AML-193 (cell line): ENCODE results near the gene KRT14.
"Not testable (repeated sequence)": the region's sequence is repeated elsewhere in the genome, so short reads cannot be mapped to it uniquely, and the experiment has no call there.

ENCODE experiments used
- DNase-seq, 2 experiments: peaks; one replicate each; lab custom pipeline; 2025; lab: John Stamatoyannopoulos, UW

The KRT14 gene

DNA sequence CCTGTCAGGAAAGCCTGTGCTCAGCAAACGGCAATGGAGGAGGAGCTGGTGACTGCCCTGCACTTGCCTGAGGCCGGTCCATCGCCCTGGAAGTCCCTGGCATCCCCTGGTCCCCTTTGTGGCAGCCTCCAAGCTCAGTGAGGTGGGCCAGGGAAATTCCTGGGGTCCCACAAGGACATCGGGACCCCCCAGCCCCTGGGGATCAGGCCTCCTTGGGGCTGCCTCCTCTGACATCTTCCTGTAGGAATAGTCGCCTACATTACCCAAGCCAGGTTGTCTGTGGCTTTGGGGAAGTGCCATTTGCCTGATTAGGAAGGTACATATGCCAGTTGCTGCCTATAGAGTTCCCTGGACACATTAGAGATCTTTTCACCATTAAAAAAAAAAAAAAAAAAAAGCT is 7.7 kb downstream of the KRT14 start:
- DNase-seq = no peak

DNA sequence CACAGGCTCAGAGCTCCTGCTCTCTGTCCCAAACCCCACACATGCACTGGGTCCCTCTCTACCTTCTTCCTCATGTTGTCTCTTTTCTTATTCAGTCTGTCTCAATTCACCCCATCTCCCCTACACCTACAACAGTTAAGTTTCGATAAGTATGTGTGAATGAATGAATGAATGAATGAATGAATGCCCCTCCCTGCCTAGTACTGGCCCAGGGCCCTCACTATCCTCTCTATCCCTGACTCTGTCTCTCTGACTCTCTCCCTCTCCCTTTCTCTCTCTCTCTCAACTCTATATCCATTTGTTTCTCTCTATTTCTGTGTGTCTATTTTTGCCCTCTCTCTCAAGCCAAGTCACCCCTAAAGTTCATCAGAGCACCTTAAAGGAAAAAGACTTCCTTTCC is 8.2 kb downstream of the KRT14 start:
- DNase-seq = no peak

DNA sequence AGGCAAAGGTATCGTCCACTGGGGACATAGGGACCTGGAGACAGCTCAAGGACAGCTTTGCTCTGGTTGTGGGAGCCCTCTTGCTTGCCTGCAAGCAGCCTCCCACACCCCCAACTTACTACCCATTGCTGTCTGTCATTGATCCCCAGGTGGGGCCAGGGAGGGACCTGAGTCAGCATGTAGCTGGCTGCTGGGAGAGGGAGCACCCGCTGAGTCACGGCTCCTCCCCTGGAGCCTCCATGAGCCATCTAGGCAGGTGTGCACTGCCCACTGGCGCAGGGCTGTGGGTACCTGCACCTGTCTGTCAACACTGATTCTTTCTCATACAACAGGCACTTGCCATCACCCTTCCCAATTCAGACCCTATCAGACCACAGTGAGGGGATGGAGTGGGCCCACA is 10.0 kb downstream of the KRT14 start:
- DNase-seq = not testable (repeated sequence)

DNA sequence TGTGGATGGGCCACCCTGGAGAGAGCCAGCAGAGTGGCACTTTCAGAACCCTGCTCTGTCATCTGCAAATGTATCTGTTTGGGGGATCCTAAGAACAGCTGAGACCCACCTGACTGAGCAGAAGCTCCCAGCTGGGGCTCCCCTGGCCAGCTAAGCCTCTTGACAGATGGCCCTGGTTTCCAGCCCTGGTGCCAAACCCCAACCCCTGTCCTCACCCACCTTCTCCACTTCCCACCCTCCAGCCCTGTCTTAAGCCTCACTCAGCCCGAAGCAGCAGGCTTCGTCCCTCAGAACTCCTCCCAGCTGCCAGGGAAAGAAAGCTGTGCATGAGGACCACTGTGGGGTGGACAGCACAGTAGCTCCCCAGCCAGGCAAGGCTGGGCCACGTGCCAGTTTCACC is 11.4 kb downstream of the KRT14 start:
- DNase-seq = no peak

DNA sequence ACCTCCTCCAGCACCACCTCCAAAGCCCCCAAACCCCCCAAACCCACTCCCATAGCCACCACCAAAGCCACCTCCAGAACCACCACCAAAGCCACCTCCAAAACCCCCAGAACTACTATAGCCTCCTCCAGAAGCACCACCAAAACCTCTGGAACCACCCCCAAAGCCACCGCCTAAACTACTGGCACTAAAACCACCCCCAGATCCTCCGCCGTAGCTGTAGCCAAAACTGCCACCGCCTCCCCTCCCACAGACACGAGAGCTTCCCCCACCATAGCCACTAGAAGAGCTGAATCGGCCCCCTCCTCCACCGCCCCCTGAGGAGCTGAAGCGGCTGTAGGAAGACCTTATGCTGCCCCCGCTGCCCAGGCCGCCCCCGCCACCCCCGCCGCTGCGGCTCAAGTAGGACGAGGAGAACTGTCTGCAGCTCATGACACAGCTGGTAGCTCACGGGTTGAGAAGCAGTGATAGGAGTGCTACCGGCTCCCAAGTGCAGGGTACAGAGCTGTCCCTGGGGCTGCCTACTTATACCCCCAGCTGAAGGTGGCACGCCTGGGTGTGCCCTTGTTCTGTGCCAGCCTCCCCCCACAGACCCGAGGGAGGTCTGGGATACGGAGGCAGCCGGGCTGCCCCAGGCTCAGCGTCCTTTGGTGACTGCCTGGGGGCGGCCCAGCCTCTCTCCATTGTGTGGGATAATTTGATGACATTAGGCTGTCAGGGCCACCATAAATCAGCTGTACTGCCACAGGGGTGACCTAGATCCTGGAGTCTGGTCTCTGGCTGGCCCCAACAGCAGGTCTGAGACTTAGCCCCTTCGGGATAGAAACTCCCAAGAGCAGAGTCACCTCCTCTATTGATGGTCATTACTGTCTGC is 14.9 kb downstream of the KRT14 start, which contains the start of gene KRT9:
KRT9 (minus strand) TSS at position 499 of the 874 bp plus-strand sequence; CDS start at position 432, 67 bp downstream.
- DNase-seq = no peak

DNA sequence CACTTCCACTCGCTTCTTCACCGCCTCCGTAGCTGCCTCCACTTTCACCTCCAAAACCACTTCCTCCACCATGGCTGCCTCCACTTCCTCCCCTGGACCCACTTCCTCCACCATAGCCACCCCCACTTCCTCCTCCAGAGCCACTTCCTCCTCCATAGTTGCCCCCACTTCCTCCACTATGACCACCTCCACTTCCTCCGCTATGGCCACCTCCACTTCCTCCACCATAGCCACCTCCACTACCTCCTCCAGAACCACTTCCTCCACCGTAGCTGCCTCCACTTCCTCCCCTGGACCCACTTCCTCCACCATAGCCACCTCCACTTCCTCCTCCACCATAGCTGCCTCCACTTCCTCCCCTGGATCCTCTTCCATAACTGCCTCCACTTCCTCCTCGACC is 19.4 kb downstream of the KRT14 start:
- DNase-seq = no peak

DNA sequence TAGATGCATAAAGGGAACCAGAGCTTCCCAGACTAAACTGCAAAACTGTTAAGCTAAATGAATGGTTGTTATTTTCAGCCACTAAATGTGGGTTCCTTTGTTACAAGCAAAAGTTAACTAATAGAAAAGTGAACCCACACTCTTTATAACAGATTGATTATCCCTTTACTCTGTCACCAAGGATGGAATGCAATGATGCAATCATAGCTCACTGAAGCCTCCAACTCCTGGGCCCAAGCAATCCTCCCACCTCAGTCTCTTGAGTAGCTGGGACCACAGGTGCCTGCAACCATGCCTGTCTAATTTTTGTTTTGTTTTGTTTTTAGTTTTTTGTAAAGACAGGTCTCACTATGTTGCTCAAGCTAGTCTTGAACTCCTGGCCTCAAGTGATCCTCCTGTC is 21.4 kb downstream of the KRT14 start:
- DNase-seq = no peak

DNA sequence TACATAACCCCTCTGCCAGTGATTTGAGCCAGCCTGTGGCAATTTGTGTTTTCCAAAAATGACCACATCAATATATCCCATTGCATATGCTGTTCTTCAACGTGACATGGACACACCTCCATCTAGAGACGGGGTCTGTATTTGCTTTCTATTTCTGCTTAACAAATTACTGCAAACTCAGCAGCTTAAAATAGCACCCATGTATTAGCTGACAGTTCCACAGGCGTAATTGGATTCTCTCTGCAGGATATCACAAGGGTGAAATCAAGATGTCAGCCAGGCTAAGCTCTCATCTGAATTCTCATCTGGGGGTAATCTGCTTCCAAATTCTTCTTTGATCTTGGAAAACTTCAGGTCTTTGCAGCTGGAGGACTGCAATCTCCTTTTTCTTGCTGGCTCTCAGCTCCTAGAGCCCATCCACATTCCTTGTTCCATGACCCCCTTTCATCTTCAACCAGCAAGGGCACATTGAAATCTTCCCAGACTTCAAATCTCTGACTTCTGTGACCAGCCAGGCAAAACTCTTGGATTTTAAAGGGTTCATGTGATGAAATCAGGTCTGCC is 23.0 kb downstream of the KRT14 start:
- no peak for DNase-seq

DNA sequence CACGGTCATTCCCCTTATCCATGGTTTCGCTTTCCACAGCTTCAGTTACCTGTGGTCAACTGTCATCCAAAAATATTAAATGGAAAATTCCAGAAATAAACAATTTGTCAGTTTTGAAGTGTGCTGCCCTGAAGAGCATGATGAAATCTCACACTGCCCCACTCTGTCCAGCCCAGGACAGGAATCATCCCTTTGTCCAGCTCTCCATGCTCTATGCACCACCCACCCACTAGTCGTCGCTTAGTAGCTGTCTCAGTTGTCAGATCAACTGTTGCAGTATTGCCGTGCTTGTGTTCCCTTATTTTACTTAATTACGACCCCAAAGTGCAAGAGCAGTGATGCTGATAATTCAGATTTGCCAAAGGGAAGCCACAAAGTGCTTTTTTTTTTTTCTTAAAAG is 25.1 kb downstream of the KRT14 start:
- DNase-seq = no peak

DNA sequence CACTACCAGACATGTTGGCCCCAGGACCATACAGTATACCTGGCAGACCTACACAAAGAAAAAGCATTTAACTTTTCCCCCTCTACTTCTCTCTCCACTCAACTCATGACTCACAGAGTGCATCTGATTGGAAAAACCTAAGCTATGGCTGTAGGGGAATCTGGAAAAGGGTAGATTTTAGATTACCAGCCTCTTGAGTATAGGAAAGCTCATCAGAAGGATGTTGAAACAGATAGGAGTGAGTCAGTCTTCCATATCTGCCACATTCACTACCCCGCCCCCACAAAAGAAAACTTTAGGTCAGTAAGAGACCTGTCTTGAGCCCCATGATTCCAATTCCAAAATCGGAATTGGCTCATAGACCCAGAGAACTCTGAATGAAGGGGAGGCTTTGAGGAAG is 27.1 kb downstream of the KRT14 start:
- DNase-seq = no peak

DNA sequence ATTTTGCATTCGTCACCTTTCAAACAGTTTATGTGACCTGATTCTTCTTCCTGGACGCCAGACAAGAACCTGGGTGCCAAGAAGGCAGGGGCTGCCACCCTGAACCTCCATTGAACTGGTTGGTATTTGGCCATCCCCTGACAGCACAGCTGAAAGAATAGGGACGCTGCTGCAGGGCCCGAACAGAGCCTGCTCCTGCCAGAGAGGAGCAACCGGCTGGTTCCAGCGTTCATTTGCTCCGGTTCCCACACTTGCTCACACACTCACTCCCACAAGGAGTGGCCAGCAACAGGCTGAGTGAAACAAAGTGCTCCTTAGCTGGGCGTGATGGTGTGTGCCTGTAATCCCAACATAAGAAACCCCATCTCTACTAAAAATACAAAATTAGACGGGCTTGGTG is 29.8 kb downstream of the KRT14 start:
- no peak for DNase-seq

DNA sequence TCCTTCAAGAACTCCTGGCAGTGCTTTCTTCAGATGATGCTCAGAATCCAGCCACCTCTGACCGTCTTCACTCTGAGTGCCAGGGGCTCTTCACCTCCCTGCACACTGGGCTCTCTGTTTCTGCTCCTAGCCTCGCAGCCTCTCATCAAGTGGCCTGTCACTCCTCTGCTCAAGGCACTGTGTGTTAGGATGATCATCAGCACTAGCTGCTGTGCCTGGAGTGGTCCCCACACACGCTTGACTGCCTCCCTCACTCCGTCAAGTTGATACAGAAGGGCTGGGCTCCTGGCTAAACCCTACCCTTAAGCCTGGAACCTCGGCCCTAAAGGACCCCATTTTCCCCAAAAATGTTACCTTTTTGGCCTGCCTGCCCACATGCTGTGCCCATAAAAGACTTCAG is 30.4 kb downstream of the KRT14 start:
- DNase-seq = no peak

DNA sequence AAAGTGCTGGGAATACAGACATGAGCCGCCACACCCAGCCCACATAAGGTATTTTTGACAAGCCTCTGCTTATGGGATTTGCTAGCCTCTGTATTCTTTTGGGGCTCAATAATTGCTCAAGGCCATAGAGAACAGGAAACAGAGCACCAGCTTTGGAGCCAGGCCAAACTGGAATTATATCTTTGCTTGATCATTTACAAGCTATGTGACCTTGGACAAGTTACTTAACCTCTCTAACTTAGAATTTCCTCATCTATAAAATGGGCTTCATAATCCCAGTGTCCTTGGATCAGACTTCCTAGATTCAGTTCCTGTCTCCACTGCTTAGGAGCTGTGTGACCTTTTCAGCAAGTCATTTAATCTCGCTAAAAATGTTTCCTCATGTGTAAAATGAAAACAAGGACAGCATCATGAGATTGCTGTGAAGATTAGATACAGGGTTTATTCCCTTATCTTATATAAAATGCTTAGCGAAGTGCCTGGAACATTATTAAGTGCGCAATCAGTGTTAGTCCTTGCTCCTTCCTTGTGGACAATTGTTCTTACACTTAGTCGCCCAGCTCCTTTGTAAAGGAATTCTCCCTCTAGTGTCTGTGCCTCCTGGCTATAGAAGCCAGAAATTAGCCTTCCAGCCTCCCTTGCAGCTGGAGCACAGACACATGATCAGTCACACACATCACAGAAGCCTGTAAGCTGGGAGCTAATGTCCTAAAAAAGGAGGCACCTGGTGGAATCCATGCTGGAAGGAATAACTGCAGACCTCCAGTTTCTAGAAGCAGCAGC is 31.4 kb downstream of the KRT14 start:
- DNase-seq = no peak

DNA sequence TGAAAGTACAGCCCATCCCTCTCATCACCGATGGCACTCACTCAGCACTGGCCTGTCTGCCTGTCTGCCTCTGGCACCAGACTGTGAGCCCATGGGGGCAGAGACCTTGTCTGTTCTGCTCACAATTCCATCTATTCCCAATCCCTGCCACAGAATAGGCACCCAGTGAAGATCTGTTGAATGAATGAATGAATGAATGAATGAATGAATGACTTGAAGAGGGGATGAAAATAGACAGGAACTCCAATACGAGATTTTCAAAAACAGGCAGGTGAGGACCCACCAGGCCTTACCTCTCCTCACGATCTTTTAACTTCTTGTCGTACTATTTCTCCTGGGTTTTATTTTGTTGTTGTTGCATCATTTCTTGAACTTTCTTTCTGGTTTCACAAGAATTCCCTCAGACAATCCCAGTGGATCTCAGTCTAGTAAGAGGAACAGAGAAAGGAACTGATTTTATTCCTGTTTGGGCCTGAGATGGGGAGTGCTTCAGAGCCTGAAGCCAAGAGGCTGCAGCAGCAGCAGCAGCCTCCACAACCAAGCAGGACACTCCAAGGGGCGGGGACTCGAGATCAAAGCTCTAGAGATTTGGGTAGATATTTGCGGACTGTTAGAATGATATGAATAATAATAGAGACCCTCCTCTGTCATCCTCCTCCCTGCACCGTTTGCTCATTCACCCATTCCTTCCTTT is 32.6 kb downstream of the KRT14 start:
- no peak for DNase-seq

DNA sequence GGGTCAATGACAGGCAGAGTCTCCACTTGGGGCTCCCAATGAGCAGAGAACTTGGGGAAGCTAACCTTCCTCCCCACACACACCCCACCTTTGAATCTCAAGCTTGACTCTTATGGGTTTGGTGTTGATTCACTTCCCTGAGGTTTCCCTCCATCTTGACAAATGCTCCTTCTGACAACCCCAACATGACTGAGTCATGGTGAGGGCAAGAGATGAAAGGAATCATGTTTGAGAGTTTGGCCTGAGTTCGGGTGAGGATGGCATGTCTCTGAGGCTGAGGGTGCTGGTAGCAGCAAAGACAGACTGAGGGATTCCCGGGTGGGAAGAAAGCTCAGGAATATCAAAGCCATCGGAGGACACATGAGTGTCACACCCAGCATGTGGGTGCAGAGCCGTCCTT is 33.5 kb downstream of the KRT14 start:
- DNase-seq = no peak

DNA sequence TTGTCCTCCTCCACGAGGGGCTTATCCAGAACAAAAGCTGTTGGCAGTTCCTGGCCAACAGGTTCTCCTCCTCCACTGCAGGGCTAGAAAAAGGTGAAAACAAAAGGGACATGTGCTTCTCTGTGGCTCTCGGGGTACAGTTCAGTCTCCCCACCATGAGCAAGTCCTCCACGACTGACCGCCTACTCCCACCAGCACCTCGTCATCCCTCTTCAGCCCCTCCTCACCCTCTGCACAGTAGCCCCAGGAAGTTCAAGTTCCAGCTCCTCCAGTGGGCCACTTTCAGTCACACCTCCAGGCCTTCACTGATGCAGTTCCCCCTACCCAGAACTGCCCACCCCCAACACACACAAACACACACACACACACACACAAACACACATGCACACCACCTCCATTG is 34.2 kb downstream of the KRT14 start:
- DNase-seq = no peak

DNA sequence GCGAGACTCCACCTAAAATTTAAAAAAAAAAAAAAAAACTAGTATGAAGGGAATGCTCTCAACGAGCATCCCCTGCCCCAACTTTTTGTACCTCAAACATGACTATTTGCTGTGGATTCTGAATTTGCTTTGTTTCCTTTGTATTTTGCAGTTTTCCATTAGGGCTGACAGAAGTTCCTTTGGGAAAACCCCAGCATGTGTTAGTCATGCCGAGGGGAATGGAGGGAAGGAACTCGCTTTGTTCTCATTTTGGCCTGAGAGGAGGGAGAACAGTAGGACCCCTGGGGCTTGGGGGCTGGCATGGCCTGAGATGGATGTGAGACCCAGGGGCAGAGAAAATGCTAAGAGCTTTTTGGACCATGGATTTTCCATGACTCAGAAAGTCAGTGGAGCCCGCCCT is 35.3 kb downstream of the KRT14 start:
- DNase-seq = no peak

DNA sequence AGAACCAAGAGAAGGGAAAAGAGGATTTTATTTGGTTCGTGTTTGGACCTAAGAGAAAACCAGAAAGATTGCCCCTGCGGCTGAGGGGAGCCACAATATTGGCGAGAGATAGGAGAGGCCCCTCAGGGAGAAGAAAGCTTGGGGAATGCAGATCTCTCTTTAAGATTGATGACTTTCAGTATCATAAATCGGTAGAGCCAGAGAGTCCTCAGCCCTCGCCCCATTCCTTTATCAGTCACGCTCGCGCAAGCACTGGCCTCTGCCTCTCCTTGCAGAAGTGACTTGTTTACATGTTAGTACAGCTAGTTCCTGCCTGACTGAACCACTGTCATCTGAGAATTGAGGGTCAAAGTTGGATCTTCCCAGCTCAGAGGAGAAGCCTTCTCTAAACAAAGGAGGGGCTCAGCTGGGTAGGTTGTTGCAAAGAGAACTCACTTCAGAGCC is 37.1 kb downstream of the KRT14 start:
- DNase-seq = no peak

DNA sequence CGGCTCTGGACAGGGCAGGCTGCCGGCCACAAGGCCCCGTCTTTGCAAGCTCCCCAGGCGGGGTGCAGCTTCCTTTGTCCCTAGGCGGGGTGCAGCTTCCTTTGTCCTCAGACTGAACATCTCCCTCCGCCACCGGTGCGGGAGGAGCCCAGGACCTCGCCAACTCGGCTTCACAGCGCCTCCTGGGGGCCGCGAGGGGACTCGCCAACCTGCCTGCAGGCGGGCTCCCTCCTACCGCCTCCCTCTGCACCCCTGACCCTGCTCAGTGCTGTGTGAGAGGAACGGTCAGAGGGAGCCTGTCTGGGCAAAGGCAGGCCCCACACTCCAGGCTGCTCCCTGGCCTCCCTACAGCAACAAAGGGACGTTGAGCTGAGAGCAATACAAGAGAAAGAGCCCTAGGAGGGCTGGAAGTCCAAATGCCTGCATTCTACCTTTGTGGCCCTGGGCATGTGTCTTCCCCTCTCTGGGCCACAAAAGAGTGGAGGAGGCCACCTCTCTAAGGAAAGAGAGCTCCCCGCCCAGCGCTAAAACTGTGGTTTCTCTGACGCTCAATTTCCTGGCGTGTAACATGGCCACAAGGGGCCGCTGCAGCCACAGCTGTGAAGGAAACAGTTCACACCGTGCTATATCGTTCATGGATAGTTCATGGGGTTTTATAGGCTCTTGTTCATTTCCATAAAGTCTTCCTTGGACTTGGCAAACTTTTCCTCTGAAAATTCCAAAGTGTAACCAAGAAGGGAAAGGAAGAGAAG is 37.7 kb downstream of the KRT14 start:
- DNase-seq = peak; percentile 86 to 87

DNA sequence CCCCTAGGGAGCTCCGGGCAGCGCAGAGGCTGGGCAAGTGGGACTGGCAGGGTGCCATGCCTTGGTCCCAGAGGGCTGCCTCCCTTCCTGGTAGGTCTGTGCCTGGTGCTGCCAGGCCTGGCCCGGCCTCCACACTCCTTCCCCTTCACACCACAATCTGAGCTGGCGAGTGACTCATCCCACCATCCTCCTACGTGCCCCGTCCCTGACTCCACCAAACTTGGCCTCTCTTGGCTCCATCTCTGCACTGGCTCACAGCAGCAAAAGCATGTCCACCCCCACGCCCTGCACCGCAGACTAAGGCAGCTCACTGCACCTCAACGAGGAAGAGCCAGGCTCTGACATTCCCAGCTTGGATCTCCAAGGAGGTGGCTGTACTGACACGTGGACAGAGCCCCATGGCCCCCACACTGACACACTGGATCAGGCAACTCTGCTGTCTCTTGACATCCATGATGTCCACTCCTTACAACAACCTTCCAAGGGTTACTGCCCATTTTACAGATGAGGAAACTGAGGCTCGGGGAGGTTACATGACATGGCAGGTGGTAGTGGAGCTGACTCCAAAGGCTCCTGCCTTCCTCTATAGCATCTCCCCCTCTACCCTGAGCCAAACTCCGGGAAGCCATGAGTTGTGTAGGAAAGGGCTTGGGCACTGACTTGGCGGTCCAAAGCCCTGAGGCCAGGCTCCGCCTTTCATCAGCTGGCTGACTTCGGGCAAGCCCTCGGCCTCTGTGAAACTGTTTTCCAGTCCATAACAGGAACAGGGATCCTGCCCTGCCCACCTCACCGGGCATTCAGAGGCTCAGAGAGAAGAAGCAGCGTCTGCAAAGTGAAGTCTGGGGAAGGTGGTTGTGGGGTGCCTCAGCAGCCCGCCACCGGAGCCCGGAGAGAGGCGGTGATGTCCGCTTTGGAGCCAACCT is 38.5 kb downstream of the KRT14 start:
- DNase-seq = peak; percentile 84 to 85
